NCI-H82 treated with DMSO at 0.1 percent for 48 hours (cell line): ENCODE results near the gene DDIT3.
A peak's percentile ranks its signal among the peaks of the same experiment; 100 is the strongest.
"Not testable (repeated sequence)": the region's sequence is repeated elsewhere in the genome, so short reads cannot be mapped to it uniquely, and the experiment has no call there.

Source experiments
- DNase-seq: peaks from one replicate; lab custom pipeline; 2025; ENCODE audit not compliant: unreplicated experiment; lab: John Stamatoyannopoulos, UW

Gene DDIT3

DNA sequence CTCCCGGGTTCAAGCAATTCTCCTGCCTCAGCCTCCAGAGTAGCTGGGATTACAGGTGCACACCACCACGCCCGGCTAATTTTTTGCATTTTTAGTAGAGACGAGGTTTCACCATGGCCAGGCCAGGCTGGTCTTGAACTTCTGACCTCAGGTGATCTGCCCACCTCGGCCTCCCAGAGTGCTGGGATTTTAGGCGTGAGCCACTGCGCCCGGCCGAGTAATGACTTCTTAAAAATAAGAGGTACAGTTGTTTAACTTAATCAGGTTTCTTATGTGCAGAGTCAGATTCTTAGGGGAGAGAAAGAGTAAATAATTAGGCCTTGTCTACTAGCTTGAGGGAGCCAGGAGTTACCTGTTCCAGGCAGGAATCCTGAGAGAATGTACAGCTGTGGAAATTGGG lies 6.1 kb downstream of the DDIT3 start:
- not testable (repeated sequence) for DNase-seq

DNA sequence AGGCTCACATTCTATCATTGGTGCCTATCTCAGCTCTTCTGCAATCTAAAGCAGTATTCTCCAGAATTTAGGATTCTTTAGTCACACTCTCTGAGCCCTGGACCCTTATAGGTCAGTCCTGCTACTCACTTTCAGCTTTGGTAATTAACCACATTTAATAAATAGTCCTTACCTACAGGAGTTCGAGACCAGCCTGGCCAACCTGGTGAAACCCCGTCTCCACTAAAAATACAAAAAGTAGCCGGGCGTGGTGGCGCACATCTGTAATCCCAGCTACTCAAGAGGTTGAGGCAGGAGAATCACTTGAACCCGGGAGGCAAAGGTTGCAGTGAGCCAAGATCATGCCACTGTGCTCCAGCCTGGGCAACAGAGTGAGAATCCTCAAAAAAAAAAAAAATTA lies 6.6 kb downstream of the DDIT3 start:
- DNase-seq = not testable (repeated sequence)

GRCh38 chr12:57513266-57513665 lies 7.0 kb downstream of the DDIT3 start:
- no peak for DNase-seq

GRCh38 chr12:57512665-57513064 lies 7.6 kb downstream of the DDIT3 start:
- DNase-seq = no peak

DNA sequence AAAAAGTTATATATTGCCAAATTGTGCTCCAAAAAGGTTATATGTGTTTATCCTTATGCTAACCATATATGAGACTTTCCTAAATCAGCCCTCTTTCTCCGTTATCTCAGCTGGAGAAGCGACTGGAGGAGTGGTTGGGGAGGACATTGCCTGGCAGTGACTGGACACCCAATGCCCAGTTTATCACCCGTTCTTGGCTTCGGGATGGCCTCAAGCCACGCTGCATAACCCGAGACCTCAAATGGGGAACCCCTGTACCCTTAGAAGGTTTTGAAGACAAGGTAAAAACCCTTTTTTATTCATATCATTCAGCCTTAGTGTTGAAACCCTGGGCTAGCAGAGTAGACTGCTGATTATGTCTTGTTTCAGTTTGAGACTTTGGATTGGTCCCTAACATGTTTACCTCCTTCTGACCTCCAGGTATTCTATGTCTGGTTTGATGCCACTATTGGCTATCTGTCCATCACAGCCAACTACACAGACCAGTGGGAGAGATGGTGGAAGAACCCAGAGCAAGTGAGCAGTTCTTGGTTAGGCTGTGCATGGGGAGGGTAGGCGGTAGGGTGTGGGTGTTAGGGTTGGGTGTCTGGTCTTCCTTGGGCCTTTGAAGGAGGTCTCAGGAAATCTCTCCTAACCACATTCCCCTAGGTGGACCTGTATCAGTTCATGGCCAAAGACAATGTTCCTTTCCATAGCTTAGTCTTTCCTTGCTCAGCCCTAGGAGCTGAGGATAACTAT lies 8.6 kb downstream of the DDIT3 start:
- DNase-seq = no peak

DNA sequence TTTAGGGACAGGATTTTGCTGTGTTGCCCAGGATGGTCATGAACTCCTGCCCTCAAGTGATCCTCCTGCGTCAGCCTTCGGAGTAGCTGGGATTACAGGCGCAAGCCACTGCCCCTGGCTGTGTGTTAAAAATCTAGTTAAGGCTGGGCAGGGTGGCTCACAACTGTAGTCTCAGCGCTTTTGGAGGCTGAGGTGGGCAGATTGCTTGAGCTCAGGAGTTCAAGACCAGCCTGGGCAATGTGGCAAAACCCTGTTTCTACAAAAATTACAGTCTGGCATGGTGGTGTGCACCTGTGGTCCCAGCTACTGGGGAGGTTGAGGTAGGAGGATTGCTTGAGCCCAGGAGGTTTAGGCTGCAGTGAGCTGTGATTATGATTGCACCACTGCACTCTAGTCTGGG lies 9.2 kb downstream of the DDIT3 start:
- DNase-seq = no peak

- not testable (repeated sequence) for DNase-seq
Measured at GRCh38 chr12:57507796-57508195, 12.5 kb downstream of the DDIT3 start.

DNA sequence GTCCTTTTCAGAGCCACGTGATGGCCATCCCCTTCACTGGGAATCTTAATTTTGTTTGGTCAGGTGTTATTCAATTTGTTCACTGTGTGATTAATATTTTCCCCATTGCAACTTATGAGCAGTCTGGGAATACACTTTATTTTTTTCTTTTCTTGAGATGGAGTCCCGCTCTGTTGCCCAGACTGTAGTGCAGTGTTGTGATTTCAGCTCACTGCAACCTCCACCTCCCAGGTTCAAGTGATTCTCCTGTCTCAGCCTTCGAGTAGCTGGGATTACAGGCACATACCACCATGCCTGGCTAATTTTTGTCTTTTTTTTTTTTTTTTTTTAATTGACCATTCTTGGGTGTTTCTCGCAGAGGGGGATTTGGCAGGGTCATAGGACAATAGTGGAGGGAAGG lies 13.8 kb downstream of the DDIT3 start:
- DNase-seq = not testable (repeated sequence)

DNA sequence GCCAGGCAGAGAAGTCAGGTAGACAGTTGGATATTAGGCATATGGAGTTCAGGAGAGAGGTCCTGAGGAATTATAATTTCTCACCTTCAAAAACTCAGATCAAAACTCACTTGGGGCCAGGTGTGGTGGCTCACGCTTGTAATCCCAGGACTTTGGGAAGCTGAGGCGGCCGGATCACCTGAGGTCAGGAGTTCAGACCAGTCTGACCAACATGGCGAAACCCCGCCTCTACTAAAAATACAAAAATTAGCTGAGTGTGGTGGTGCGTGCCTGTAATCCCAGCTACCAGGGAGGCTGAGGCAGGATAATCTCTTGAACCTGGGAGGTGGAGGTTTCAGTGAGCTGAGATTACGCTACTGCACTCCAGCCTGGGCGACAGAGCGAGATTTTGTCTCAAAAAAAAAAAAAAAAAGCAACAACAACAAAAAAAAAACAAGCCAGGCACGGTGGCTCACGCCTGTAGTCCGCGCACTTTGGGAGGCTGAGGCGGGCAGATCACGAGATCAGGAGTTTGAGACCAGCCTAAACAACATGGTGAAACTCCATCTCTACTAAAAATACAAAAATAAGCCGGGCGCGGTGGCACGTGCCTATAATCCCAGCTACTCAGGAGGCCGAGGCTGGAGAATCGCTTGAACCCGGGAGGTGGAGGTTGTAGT lies 17.9 kb downstream of the DDIT3 start:
- not testable (repeated sequence) for DNase-seq

DNA sequence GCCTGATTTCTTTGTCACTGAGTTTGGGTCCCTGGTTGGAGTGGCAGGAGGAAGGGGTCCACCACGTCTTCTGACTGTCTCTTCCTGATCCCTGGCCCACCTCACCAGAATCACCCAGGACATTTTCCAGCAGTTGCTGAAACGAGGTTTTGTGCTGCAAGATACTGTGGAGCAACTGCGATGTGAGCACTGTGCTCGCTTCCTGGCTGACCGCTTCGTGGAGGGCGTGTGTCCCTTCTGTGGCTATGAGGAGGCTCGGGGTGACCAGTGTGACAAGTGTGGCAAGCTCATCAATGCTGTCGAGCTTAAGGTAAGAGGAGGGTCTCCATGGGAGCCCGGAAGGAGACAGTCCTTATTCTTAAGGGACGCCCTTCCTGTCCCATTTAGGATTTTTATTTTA lies 20.1 kb downstream of the DDIT3 start:
- no peak for DNase-seq

DNA sequence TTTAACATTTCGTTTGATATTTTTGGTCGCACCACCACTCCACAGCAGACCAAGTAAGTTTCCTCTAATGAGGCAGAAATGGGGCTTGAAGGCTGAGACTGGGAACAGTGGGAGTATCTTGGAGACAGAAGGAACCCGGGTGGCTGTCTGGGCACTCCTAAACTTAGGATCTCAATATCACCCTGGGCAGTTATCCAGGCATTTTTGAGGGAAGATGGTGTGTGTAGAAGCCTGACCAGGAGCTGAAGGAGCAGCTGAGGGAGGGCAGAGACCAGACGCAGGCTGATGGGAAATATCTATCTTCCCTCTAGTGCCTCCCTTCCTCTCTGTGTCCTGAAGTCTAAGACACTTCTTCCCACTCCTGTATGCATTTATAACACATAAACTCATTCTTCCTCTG lies 21.7 kb downstream of the DDIT3 start:
- no peak for DNase-seq

DNA sequence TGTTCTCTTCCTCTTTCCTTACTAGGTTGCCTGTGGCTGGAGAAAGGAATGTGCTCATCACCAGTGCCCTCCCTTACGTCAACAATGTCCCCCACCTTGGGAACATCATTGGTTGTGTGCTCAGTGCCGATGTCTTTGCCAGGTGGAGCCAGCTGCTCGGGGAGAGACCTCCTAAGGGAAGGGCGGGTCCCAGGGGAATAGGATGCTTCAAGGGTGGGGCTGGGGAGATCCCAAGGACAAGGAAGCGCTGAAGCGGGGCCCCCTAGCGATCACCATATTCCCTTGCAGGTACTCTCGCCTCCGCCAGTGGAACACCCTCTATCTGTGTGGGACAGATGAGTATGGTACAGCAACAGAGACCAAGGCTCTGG lies 22.2 kb downstream of the DDIT3 start:
- DNase-seq = no peak

- no peak for DNase-seq
Measured at GRCh38 chr12:57497223-57498131, 22.8 kb downstream of the DDIT3 start.

DNA sequence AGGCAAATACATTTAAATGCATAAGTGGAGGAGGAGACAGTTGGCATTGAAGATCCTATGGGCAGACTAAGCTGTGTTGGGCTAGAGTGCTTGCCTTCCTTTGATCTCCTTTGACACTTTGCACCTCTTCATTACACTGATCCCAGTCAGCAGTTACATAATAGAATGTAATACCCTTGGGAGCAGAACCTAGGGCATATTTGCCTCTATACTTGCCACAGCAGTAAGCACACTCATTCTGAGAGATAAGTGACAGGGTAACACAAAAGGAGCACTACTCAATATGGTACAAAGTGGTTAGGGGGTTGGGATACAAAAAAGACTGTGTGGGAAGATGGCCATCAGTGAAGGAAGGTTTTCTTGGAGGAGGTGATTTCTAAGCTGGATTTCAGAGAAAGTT lies 23.5 kb downstream of the DDIT3 start:
- no peak for DNase-seq

- DNase-seq = not testable (repeated sequence)
Measured at GRCh38 chr12:57495051-57495701, 25.1 kb downstream of the DDIT3 start.

DNA sequence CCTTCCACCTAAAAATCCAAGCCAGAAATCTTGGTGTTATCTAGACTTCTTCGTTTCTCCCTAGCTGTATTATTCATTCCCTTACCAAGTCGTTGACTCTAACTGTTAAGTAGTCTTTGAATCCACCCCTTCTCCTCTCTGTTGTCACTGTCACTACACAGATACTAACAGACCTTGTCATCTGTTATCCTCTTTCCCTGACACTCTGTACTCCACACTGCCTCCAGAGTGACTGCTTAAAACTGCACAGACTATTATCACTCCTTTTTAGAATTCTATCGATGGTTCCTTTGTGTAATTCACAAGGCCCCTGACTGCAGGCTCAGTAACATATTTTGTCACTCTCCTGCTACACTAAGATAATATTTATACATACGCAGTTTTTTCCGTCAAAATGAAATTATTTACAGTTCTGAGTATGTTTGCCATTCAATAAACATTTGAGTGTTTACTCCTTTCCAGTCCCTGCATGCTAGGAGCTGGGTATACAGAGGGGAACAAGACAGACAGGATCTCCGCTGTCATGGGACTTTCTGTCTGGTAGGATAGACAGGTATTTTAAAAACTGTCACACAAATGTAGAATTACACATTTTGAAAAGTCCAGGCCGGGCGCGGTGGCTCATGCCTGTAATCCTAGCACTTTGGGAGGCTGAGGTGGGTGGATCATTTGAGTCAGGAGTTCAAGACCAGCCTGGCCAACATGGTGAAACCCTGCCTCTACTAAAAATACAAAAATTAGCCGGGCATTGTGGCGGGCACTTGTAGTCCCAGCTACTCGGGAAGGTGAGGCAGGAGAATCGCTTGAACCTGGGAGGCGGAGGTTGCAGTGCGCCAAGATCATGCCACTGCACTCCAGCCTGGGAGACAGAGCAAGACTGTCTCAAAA lies 28.7 kb downstream of the DDIT3 start:
- DNase-seq = no peak

GRCh38 chr12:57490126-57490525 lies 30.2 kb downstream of the DDIT3 start:
- no peak for DNase-seq

DNA sequence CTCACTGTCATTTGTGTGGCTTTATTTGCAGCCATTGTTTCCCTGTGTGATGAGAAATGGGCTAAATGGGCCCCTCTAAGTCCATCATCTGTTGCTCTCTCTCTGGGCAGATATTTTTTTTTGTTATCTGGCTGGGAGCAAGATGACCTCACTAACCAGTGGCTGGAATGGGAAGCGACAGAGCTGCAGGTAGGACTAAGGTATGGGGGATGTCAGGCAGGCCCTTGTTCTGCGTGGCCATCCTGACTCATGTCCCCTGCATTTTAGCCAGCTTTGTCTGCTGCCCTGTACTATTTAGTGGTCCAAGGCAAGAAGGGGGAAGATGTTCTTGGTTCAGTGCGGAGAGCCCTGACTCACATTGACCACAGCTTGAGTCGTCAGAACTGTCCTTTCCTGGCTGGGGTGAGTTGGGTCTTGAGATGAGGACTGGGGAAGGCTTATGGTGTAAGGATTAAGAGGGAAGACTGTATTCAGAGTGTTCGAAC lies 31.1 kb downstream of the DDIT3 start:
- peak; percentile 3 for DNase-seq

GRCh38 chr12:57488402-57489156 lies 31.7 kb downstream of the DDIT3 start:
- peak; percentile 6 for DNase-seq
